Mammary epithelial cell (primary cell): ENCODE data around the gene NAPB.

Experiments used
- CTCF ChIP-seq, 2 donors: IDR thresholded peaks in 1 of 2; conservative IDR thresholded peaks in 1 of 2; 2 replicates each; pipeline ENCODE4 v1.5.1; 2011 to 2012; ENCODE audit warnings: inconsistent platforms in 2 of 2, low read length in 2 of 2, mild to moderate bottlenecking in 2 of 2, control low read depth in 1 of 2, low read depth in 1 of 2; ENCODE audit not compliant: insufficient read depth in 1 of 2; ENCODE audit errors: extremely low read depth in 1 of 2
- EZH2 ChIP-seq: IDR thresholded peaks from 2 replicates; pipeline ENCODE4 v1.6.1; 2012; ENCODE audit warnings: low read length, inconsistent platforms, borderline replicate concordance

GRCh38 chr20:23346002-23346401 is 75.3 kb downstream of the NAPB start:
- TF ChIP-seq CTCF (conservative IDR thresholded peaks at IDR 0.05 in 1 of 2, IDR thresholded peaks at IDR 0.05 in 1 of 2; ENCODE audit: extremely low read depth in 1 of 2, insufficient read depth in 1 of 2, low read depth in 1 of 2, low read length in 2 of 2): no peak
- no peak for TF ChIP-seq EZH2
